HCT116 (cell line): ENCODE results near the gene U2AF2.

ENCODE experiments used
- CTCF ChIP-seq, 3 experiments: fragments of 200-600 bp in 1 of 3; sonication (generic) in 1 of 3; IDR thresholded peaks in 2 of 3; conservative IDR thresholded peaks in 1 of 3; 2 replicates each; pipeline ENCODE4 v1.5.1; 2012 to 2017; ENCODE audit warnings: low read depth in 2 of 3, low read length in 2 of 3, antibody characterized with exemption in 1 of 3, borderline replicate concordance in 1 of 3, control low read depth in 1 of 3, mild to moderate bottlenecking in 1 of 3, mixed read lengths in 1 of 3, mixed run types in 1 of 3, moderate library complexity in 1 of 3; ENCODE audit not compliant: insufficient read depth in 1 of 3
- EGR1 ChIP-seq: IDR thresholded peaks from 2 replicates; pipeline ENCODE4 v1.6.1; 2012; ENCODE audit warnings: low read depth
- MAX ChIP-seq: IDR thresholded peaks from 2 replicates; pipeline ENCODE4 v1.6.1; 2012
- POLR2A ChIP-seq: IDR thresholded peaks from 2 replicates; pipeline ENCODE4 v1.7.0; 2011; ENCODE audit warnings: borderline replicate concordance; ENCODE audit not compliant: insufficient read depth, insufficient read length; ENCODE audit errors: extremely low read depth
- RAD21 ChIP-seq: IDR thresholded peaks from 2 replicates; pipeline ENCODE4 v1.6.1; 2012; ENCODE audit warnings: low read depth, mild to moderate bottlenecking
- SIN3A ChIP-seq: IDR thresholded peaks from 2 replicates; pipeline ENCODE4 v1.6.1; 2012; ENCODE audit warnings: low read depth
- ZFX ChIP-seq: fragments of 450-650 bp; IDR thresholded peaks from 2 replicates; pipeline ENCODE4 v1.6.1; 2017

GRCh38 chr19:55633861-55634260, 21.0 kb upstream of the U2AF2 start:
- TF ChIP-seq RAD21 = no peak
- TF ChIP-seq ZFX = no peak
- TF ChIP-seq POLR2A = no peak
- no peak for TF ChIP-seq CTCF (IDR thresholded peaks at IDR 0.05 in 2 of 3, conservative IDR thresholded peaks at IDR 0.05 in 1 of 3; ENCODE audit: borderline replicate concordance in 1 of 3, insufficient read depth in 1 of 3, low read depth in 2 of 3, low read length in 2 of 3)
- no peak for TF ChIP-seq MAX
- TF ChIP-seq SIN3A = no peak
- TF ChIP-seq EGR1 = no peak; the same call in 1 of the 2 replicates
